ENCODE results near the gene KLRG1.

KLRG1 gene

GRCh38 chr12:9043766-9044165 is 54.4 kb downstream of the KLRG1 start:
- DNase-seq = no peak

GRCh38 chr12:9047105-9047504 is 57.8 kb downstream of the KLRG1 start:
- no peak for DNase-seq

- no peak for DNase-seq
Observed at GRCh38 chr12:9048930-9049329, 59.6 kb downstream of the KLRG1 start.

GRCh38 chr12:9049520-9050133 is 60.3 kb downstream of the KLRG1 start:
- DNase-seq = no peak

GRCh38 chr12:9050521-9051157 is 61.3 kb downstream of the KLRG1 start:
- DNase-seq = no peak

GRCh38 chr12:9051158-9051550 is 61.8 kb downstream of the KLRG1 start:
- DNase-seq = no peak

- no peak for DNase-seq
Observed at GRCh38 chr12:9052610-9053009, 63.3 kb downstream of the KLRG1 start.
